H9 (cell line): ENCODE results near the gene CPLX1. TPM values are rescaled to one million over a fixed set of nuclear protein-coding genes. Genes with fewer than 3 reads are reported as not detected.

Experiments
- DNase-seq: peaks from one replicate; pipeline ENCODE4 v3.0.0-alpha.2; 2017
- H2AFZ ChIP-seq: one replicate; pipeline ENCODE4 v1.6.1; 2013; ENCODE audit warnings: mild to moderate bottlenecking, low read length, control low read depth, moderate library complexity
- H2AK5ac ChIP-seq: 2 replicates; pipeline ENCODE4 v1.6.1; 2013; ENCODE audit warnings: low read length, control low read depth, mixed read lengths; ENCODE audit not compliant: insufficient read length
- H2BK120ac ChIP-seq: one replicate; pipeline ENCODE4 v1.6.1; 2013; ENCODE audit warnings: low read depth, mild to moderate bottlenecking, low read length, control low read depth, inconsistent platforms; ENCODE audit not compliant: poor library complexity, severe bottlenecking
- H2BK12ac ChIP-seq: 2 replicates; pipeline ENCODE4 v1.6.1; 2013; ENCODE audit warnings: low read length, control low read depth, mixed read lengths, low read depth; ENCODE audit not compliant: insufficient read length
- H2BK15ac ChIP-seq: 2 replicates; pipeline ENCODE4 v1.6.1; 2013; ENCODE audit warnings: low read depth, low read length, control low read depth
- H2BK20ac ChIP-seq: one replicate; pipeline ENCODE4 v1.6.1; 2013; ENCODE audit warnings: low read depth, mild to moderate bottlenecking, low read length, control low read depth, inconsistent platforms; ENCODE audit not compliant: poor library complexity, severe bottlenecking
- H2BK5ac ChIP-seq: 2 replicates; pipeline ENCODE4 v1.6.1; 2013; ENCODE audit warnings: low read length, control low read depth, mixed read lengths; ENCODE audit not compliant: insufficient read length
- H3K14ac ChIP-seq: 2 replicates; pipeline ENCODE4 v1.6.1; 2013; ENCODE audit warnings: low read length, control low read depth; ENCODE audit not compliant: insufficient read depth
- H3K18ac ChIP-seq: 2 replicates; pipeline ENCODE4 v1.6.1; 2013; ENCODE audit warnings: low read depth, mild to moderate bottlenecking, mixed read lengths, low read length, control low read depth; ENCODE audit not compliant: insufficient read length
- H3K23ac ChIP-seq: 2 replicates; pipeline ENCODE4 v1.6.1; 2013; ENCODE audit warnings: low read length, control low read depth, mixed read lengths, low read depth; ENCODE audit not compliant: insufficient read length
- H3K23me2 ChIP-seq: 2 replicates; pipeline ENCODE4 v1.6.1; 2013; ENCODE audit warnings: low read depth, mild to moderate bottlenecking, mixed read lengths, low read length, control low read depth; ENCODE audit not compliant: insufficient read length, poor library complexity, severe bottlenecking
- H3K27ac ChIP-seq: 2 replicates; pipeline ENCODE4 v1.5.1; 2013; ENCODE audit warnings: low read length, control low read depth, mixed read lengths, low read depth; ENCODE audit not compliant: insufficient read length
- H3K27me3 ChIP-seq: 2 replicates; pipeline ENCODE4 v1.6.1; 2013; ENCODE audit warnings: low read length, control low read depth, inconsistent platforms; ENCODE audit not compliant: insufficient read depth
- H3K4ac ChIP-seq: 2 replicates; pipeline ENCODE4 v1.6.1; 2013; ENCODE audit warnings: low read depth, mild to moderate bottlenecking, control low read depth, inconsistent platforms, low read length, moderate library complexity
- H3K4me1 ChIP-seq: 2 replicates; pipeline ENCODE4 v1.6.1; 2013; ENCODE audit warnings: low read length, control low read depth, inconsistent platforms; ENCODE audit not compliant: insufficient read depth
- H3K4me2 ChIP-seq: 2 replicates; pipeline ENCODE4 v1.6.1; 2013; ENCODE audit warnings: low read length, control low read depth, mixed read lengths; ENCODE audit not compliant: insufficient read length, insufficient read depth
- H3K56ac ChIP-seq: 2 replicates; pipeline ENCODE4 v1.6.1; 2013; ENCODE audit warnings: low read depth, mild to moderate bottlenecking, mixed read lengths, low read length, control low read depth; ENCODE audit not compliant: insufficient read length
- H3K79me1 ChIP-seq: 2 replicates; pipeline ENCODE4 v1.6.1; 2013; ENCODE audit warnings: low read depth, mild to moderate bottlenecking, moderate library complexity, low read length, control low read depth, inconsistent platforms; ENCODE audit not compliant: insufficient read depth, poor library complexity, severe bottlenecking
- H3K79me2 ChIP-seq: 2 replicates; pipeline ENCODE4 v1.6.1; 2013; ENCODE audit warnings: low read length, control low read depth, inconsistent platforms; ENCODE audit not compliant: insufficient read depth
- H3K9ac ChIP-seq: 2 replicates; pipeline ENCODE4 v1.6.1; 2013; ENCODE audit warnings: low read length, control low read depth, mixed read lengths; ENCODE audit not compliant: insufficient read length; ENCODE audit errors: extremely low read depth
- H3K9me3 ChIP-seq: one replicate; pipeline ENCODE4 v1.6.1; 2013; ENCODE audit warnings: low read depth, low read length, inconsistent platforms; ENCODE audit not compliant: control insufficient read depth
- H3T11ph ChIP-seq: one replicate; pipeline ENCODE4 v1.6.1; 2013; ENCODE audit warnings: mild to moderate bottlenecking, low read length, control low read depth, inconsistent platforms
- H4K20me1 ChIP-seq: one replicate; pipeline ENCODE4 v1.6.1; 2013; ENCODE audit not compliant: control insufficient read depth, insufficient read length, insufficient read depth
- H4K5ac ChIP-seq: 2 replicates; pipeline ENCODE4 v1.6.1; 2013; ENCODE audit warnings: low read depth, mild to moderate bottlenecking, mixed read lengths, low read length, control low read depth; ENCODE audit not compliant: insufficient read length
- H4K8ac ChIP-seq: replicated peaks from 2 replicates; pipeline ENCODE4 v1.6.1; 2013; ENCODE audit warnings: low read length, control low read depth, mixed read lengths, low read depth; ENCODE audit not compliant: insufficient read length
- H4K91ac ChIP-seq: 2 replicates; pipeline ENCODE4 v1.6.1; 2013; ENCODE audit warnings: low read depth, mild to moderate bottlenecking, moderate library complexity, mixed read lengths, low read length, control low read depth; ENCODE audit not compliant: insufficient read length
- H3K27ac Mint-ChIP-seq, 3 experiments: 2 replicates in 2 of 3; 3 replicates in 1 of 3; pipeline ENCODE4 v1.8.0; 2020 to 2021; ENCODE audit warnings: mixed read lengths in 3 of 3, mild to moderate bottlenecking in 1 of 3, moderate library complexity in 1 of 3
- H3K27me3 Mint-ChIP-seq: 2 replicates; pipeline ENCODE4 v1.8.0; 2021; ENCODE audit warnings: low read depth, mild to moderate bottlenecking, moderate library complexity, mixed read lengths
- H3K36me3 Mint-ChIP-seq, 3 experiments: 2 replicates in 2 of 3; 3 replicates in 1 of 3; pipeline ENCODE4 v1.8.0; 2020 to 2021; ENCODE audit warnings: low read depth in 3 of 3, mixed read lengths in 3 of 3; ENCODE audit not compliant: insufficient read depth in 1 of 3
- H3K4me1 Mint-ChIP-seq, 2 experiments: 2 replicates each; pipeline ENCODE4 v1.8.0; 2020; ENCODE audit warnings: mixed read lengths in 2 of 2
- H3K4me3 Mint-ChIP-seq, 2 experiments: 2 replicates in 1 of 2; 3 replicates in 1 of 2; pipeline ENCODE4 v1.8.0; 2020 to 2021; ENCODE audit warnings: mild to moderate bottlenecking in 2 of 2, mixed read lengths in 2 of 2, moderate library complexity in 1 of 2
- H3K9me3 Mint-ChIP-seq, 2 experiments: 2 replicates in 1 of 2; 3 replicates in 1 of 2; pipeline ENCODE4 v1.8.0; 2020; ENCODE audit warnings: mild to moderate bottlenecking in 2 of 2, mixed read lengths in 2 of 2, moderate library complexity in 1 of 2
- WGBS: extraction: QIAGEN DNeasy Blood & Tissue Kit; methylation state at CpG from one replicate; pipeline ENCODE4 v1.1.7; 2013; ENCODE audit warnings: missing lambda C conversion rate, low lambda C conversion rate, mixed read lengths; ENCODE audit not compliant: insufficient read length; ENCODE audit errors: extremely low coverage; 5-methylcytosine and 5-hydroxymethylcytosine counted together
- total RNA-seq: library from RNA; stranded (reverse); gene quantifications from 2 replicates; pipeline ENCODE4 v1.2.1, GENCODE V29; 2021
- TF ChIP-seq, protein P1 (sequence below): fragments of 200-600 bp; sonication (generic); conservative IDR thresholded peaks from 3 replicates; pipeline ENCODE4 v1.8.0; 2021; ENCODE audit warnings: antibody characterized with exemption, mild to moderate bottlenecking

Gene CPLX1
- total RNA-seq, 1 experiment from 2014 or later, result 0.90 TPM

DNA sequence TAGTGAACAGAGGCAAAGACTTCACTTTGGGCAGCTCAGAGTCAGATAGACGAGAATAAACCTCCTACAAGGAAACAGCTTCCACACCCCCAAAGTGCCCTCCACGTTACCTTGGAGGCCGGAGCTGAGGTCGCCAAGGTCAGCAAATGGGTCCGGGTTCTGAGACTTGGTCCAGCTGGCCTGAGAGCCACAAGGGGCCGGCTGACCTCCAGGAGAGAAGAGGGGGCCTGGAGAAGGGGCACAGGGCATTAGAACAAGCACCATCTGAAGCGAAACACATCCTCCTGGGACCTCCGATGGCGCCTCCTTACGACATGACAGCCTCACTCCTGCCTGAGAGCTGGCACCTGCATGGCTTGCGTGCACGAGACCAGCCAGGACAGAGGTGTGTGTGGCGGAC, 33.6 kb upstream of the CPLX1 start:
- Mint-ChIP-seq H3K36me3 (peaks cover 33 to 74% (median 72%) of the 10 kb centered on the region in 3 experiments), H3K27ac (no peak overlapping the region; a peak in 1 of 7 replicates), H3K4me1 (no peaks in the 10 kb centered on the region), H3K9me3 (peaks cover 0 to 6% of the 10 kb centered on the region in 2 experiments; a peak in 1 of 5 replicates), H3K27me3 (no peaks in the 10 kb centered on the region), H3K4me3 (no peak overlapping the region)
- TF ChIP-seq, protein P1, sequence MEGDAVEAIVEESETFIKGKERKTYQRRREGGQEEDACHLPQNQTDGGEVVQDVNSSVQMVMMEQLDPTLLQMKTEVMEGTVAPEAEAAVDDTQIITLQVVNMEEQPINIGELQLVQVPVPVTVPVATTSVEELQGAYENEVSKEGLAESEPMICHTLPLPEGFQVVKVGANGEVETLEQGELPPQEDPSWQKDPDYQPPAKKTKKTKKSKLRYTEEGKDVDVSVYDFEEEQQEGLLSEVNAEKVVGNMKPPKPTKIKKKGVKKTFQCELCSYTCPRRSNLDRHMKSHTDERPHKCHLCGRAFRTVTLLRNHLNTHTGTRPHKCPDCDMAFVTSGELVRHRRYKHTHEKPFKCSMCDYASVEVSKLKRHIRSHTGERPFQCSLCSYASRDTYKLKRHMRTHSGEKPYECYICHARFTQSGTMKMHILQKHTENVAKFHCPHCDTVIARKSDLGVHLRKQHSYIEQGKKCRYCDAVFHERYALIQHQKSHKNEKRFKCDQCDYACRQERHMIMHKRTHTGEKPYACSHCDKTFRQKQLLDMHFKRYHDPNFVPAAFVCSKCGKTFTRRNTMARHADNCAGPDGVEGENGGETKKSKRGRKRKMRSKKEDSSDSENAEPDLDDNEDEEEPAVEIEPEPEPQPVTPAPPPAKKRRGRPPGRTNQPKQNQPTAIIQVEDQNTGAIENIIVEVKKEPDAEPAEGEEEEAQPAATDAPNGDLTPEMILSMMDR, result no peak
- Histone ChIP-seq H3K18ac (no peak overlapping the region), H3K56ac (no peak overlapping the region), H3T11ph (no peak overlapping the region), H3K23ac (no peak overlapping the region), H3K27ac (no peak overlapping the region), H4K91ac (no peak overlapping the region), H2BK15ac (no peak overlapping the region), H2BK12ac (no peak overlapping the region), H3K79me1 (no peaks in the 10 kb centered on the region), H3K14ac (no peak overlapping the region), H3K9me3 (no peaks in the 10 kb centered on the region), H2AFZ (no peak overlapping the region), H4K8ac (no peak overlapping the region), H4K20me1 (no peaks in the 10 kb centered on the region), H2BK20ac (no peak overlapping the region), H3K4me2 (no peak overlapping the region), H3K23me2 (no peaks in the 10 kb centered on the region), H3K4ac (no peak overlapping the region), H3K9ac (no peak overlapping the region), H3K79me2 (no peaks in the 10 kb centered on the region), H3K4me1 (no peaks in the 10 kb centered on the region), H4K5ac (no peak overlapping the region), H2BK5ac (no peak overlapping the region), H2AK5ac (no peak overlapping the region), H3K27me3 (no peaks in the 10 kb centered on the region), H2BK120ac (no peak overlapping the region)
- no CpG with 5 or more reads among the region's 13 CpGs for WGBS
- no peak for DNase-seq
